GM04503 (cell line): ENCODE data around the gene RPUSD3.

Source experiments
- DNase-seq: peaks from one replicate; pipeline ENCODE4 v3.0.0-alpha.2; 2012; ENCODE audit warnings: low read depth

The RPUSD3 gene

GRCh38 chr3:9804996-9805395 is 38.8 kb downstream of the RPUSD3 start:
- no peak for DNase-seq

GRCh38 chr3:9803494-9803893 is 40.3 kb downstream of the RPUSD3 start:
- DNase-seq = no peak

GRCh38 chr3:9800529-9800928 is 43.3 kb downstream of the RPUSD3 start:
- DNase-seq = no peak

GRCh38 chr3:9797196-9797945 is 46.4 kb downstream of the RPUSD3 start:
- no peak for DNase-seq

- no peak for DNase-seq
These were observed 48.6 kb downstream of the RPUSD3 start for GRCh38 chr3:9795207-9795606.

- no peak for DNase-seq
These were observed 49.4 kb downstream of the RPUSD3 start for GRCh38 chr3:9794400-9794799.

- DNase-seq = no peak
These were observed 50.5 kb downstream of the RPUSD3 start for GRCh38 chr3:9793161-9793781.

- DNase-seq = peak; percentile 84
These were observed 51.2 kb downstream of the RPUSD3 start, which contains the start of the genes ARPC4 and TADA3 for GRCh38 chr3:9792405-9793160. Gene ARPC4, plus strand, starts transcription at chr3:9793082. Its CDS starts 40 bp downstream, at chr3:9793122. Gene TADA3, minus strand, starts transcription at chr3:9792473. Its CDS starts 1,007 bp downstream, at chr3:9791466.

- no peak for DNase-seq
These were observed 51.9 kb downstream of the RPUSD3 start for GRCh38 chr3:9791790-9792404.

- no peak for DNase-seq
These were observed 52.7 kb downstream of the RPUSD3 start for GRCh38 chr3:9791127-9791526.
